Smooth muscle cell (in vitro differentiated cells): Measurements from ENCODE around the gene S100PBP. TPM values are rescaled to one million over a fixed set of nuclear protein-coding genes. Genes with fewer than 3 reads are reported as not detected.

ENCODE experiments used
- DNase-seq: peaks from one replicate; lab custom pipeline; 2025; ENCODE audit not compliant: unreplicated experiment; lab: John Stamatoyannopoulos, UW
- H2AFZ ChIP-seq: fragments of 200-600 bp; sonication (generic); 2 replicates; pipeline ENCODE4 v1.6.0; 2016; ENCODE audit warnings: antibody characterized with exemption, low read depth, mild to moderate bottlenecking
- H3F3A ChIP-seq: fragments of 200-600 bp; sonication (generic); 2 replicates; pipeline ENCODE4 v1.6.0; 2017; ENCODE audit warnings: antibody characterized with exemption, low read depth
- H3K27ac ChIP-seq: fragments of 200-600 bp; sonication (generic); 2 replicates; pipeline ENCODE4 v1.5.1; 2016; ENCODE audit warnings: low read depth, mild to moderate bottlenecking
- H3K27me3 ChIP-seq: fragments of 200-600 bp; sonication (generic); 2 replicates; pipeline ENCODE4 v1.6.1; 2016; ENCODE audit warnings: low read depth, mild to moderate bottlenecking
- H3K36me3 ChIP-seq: fragments of 200-600 bp; sonication (generic); 2 replicates; pipeline ENCODE4 v1.5.1; 2016; ENCODE audit warnings: low read depth
- H3K4me1 ChIP-seq: fragments of 200-600 bp; sonication (generic); 2 replicates; pipeline ENCODE4 v1.5.1; 2016; ENCODE audit warnings: low read depth
- H3K4me2 ChIP-seq: fragments of 200-600 bp; sonication (generic); 2 replicates; pipeline ENCODE4 v1.6.0; 2016; ENCODE audit warnings: mild to moderate bottlenecking
- H3K4me3 ChIP-seq: fragments of 200-600 bp; sonication (generic); 2 replicates; pipeline ENCODE4 v1.5.1; 2016; ENCODE audit warnings: mild to moderate bottlenecking
- H3K79me2 ChIP-seq: fragments of 200-600 bp; sonication (generic); 2 replicates; pipeline ENCODE4 v1.6.0; 2016; ENCODE audit warnings: low read depth, mild to moderate bottlenecking
- H3K9ac ChIP-seq: fragments of 200-600 bp; sonication (generic); 2 replicates; pipeline ENCODE4 v1.6.0; 2016; ENCODE audit warnings: low read depth
- H3K9me3 ChIP-seq: fragments of 200-600 bp; sonication (generic); replicated peaks from 2 replicates; pipeline ENCODE4 v1.5.1; 2016; ENCODE audit warnings: low read depth
- H4K20me1 ChIP-seq: fragments of 200-600 bp; sonication (generic); 2 replicates; pipeline ENCODE4 v1.6.0; 2016; ENCODE audit warnings: low read depth
- WGBS: methylation state at CpG from one replicate; pipeline ENCODE4 v1.1.7; 2016; ENCODE audit warnings: low lambda C conversion rate; 5-methylcytosine and 5-hydroxymethylcytosine counted together
- polyA plus RNA-seq: library from polyadenylated mRNA; unstranded; fragments of >200 nt; fragmentation: Nextera tagmentation; extraction: Ambion mirVana; gene quantifications from 2 replicates; pipeline ENCODE4 v1.2.1, GENCODE V29; 2016
- total RNA-seq: library from RNA; depleted of rRNA; stranded (reverse); fragments of >200 nt; gene quantifications from 2 replicates; pipeline ENCODE4 v1.2.3, GENCODE V29; 2014
- TF ChIP-seq, protein P1 (sequence below): fragments of 200-600 bp; sonication (generic); IDR thresholded peaks from 2 replicates; pipeline ENCODE4 v1.5.1; 2017; ENCODE audit warnings: borderline replicate concordance, mild to moderate bottlenecking, antibody characterized with exemption; ENCODE audit not compliant: insufficient read depth, poor library complexity, severe bottlenecking

Gene S100PBP
- total and polyA plus RNA-seq, 2 experiments from 2014 or later, result 22.1 to 39.1 TPM

DNA sequence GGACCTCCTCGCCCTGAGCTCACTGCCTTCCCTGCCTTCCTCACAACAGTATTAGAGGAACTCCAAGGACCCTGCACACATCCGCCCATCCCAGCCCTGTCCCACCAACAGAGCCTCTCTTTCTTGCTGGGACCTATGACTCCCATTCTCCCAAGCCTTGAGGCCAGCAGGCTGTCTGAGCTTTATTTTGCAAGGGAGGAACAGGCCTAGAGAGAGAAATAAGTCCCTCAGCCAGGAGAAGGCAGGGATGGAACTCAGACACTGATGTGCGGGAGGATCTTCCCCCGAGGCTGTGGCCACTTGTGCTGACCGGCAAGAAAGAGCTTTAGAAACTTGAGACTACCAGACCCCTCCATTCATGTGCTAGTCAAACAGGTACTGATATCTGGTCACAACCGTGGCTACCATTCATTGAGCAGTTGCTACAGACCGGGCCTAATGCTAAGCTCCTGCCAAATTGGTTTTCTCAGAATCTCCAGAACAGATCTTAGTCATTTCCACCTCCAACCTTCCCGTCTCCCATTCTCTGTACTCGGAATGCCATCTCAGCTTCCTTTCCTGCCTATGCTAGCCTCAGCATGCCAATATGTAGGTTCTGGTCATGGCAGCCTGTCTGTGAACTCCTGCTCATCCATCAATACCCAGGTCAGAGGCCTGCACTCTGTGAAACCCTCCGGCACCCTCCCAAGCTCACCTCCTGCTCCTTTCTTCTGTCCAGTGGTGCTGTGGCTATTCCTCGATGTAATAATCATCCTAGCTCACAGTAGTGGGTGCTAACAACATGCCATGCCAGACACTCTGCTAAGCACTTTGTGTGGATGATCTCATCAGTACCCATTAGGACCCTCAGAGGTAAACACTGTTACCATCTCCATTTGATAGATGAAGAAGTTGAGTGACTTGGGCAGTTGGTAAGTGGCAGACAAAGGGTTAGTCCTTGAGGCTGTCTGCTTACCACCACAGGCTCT, 79.9 kb downstream of the S100PBP start:
- no peaks in the 10 kb centered on the region for H3K9me3 ChIP-seq
- no peak overlapping the region for H3K4me3 ChIP-seq
- TF ChIP-seq, protein P1, sequence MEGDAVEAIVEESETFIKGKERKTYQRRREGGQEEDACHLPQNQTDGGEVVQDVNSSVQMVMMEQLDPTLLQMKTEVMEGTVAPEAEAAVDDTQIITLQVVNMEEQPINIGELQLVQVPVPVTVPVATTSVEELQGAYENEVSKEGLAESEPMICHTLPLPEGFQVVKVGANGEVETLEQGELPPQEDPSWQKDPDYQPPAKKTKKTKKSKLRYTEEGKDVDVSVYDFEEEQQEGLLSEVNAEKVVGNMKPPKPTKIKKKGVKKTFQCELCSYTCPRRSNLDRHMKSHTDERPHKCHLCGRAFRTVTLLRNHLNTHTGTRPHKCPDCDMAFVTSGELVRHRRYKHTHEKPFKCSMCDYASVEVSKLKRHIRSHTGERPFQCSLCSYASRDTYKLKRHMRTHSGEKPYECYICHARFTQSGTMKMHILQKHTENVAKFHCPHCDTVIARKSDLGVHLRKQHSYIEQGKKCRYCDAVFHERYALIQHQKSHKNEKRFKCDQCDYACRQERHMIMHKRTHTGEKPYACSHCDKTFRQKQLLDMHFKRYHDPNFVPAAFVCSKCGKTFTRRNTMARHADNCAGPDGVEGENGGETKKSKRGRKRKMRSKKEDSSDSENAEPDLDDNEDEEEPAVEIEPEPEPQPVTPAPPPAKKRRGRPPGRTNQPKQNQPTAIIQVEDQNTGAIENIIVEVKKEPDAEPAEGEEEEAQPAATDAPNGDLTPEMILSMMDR, result no peak

DNA sequence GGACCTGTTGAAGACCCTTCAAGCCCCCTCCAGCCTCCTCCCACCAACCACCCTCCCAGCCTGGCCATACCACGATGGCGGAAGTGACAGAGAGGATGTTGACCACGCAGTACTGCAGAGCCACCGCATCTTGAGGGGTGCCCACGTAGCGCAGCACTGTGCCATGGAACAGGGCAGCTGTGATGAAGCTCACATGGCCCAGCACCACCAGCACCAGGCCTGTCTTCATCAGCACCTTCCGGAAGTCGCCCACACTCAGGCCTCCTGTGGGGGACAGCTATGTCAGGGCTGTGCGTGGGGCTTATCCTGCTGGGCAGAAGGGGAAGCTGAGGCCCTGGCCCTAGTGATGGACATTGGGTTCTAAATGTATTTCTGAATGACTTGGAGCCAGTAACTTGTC, 80.6 kb downstream of the S100PBP start:
- no peaks in the 10 kb centered on the region for H3K36me3 ChIP-seq
- H3K9me3 ChIP-seq, result no peaks in the 10 kb centered on the region
- H3K9ac ChIP-seq, result no peak overlapping the region
- H3K27ac ChIP-seq, result no peak overlapping the region
- H3K4me2 ChIP-seq, result no peak overlapping the region
- WGBS, result 90% methylated on average over 9 of the region's 9 CpGs
- DNase-seq, result no peak
- H3K79me2 ChIP-seq, result no peaks in the 10 kb centered on the region
- H3K27me3 ChIP-seq, result no peaks in the 10 kb centered on the region
- TF ChIP-seq, protein P1, result no peak
- no peaks in the 10 kb centered on the region for H4K20me1 ChIP-seq
- no peak overlapping the region for H2AFZ ChIP-seq
- H3K4me3 ChIP-seq, result no peak overlapping the region
- H3F3A ChIP-seq, result peaks cover 6% of the 10 kb centered on the region
- peaks cover 5% of the 10 kb centered on the region for H3K4me1 ChIP-seq

More for the DNA sequence above, 79.9 kb downstream of the S100PBP start:
- 80% methylated on average over 11 of the region's 11 CpGs for WGBS
- peaks cover 4% of the 10 kb centered on the region for H3K27me3 ChIP-seq
- H3K27ac ChIP-seq, result no peak overlapping the region
- no peak for DNase-seq
- H3K9ac ChIP-seq, result no peak overlapping the region
- H3K36me3 ChIP-seq, result no peaks in the 10 kb centered on the region
- H4K20me1 ChIP-seq, result no peaks in the 10 kb centered on the region
- peaks cover 6% of the 10 kb centered on the region for H3F3A ChIP-seq
- no peak overlapping the region for H2AFZ ChIP-seq
- no peaks in the 10 kb centered on the region for H3K79me2 ChIP-seq
- no peak overlapping the region for H3K4me2 ChIP-seq
- H3K4me1 ChIP-seq, result peaks cover 5% of the 10 kb centered on the region

DNA sequence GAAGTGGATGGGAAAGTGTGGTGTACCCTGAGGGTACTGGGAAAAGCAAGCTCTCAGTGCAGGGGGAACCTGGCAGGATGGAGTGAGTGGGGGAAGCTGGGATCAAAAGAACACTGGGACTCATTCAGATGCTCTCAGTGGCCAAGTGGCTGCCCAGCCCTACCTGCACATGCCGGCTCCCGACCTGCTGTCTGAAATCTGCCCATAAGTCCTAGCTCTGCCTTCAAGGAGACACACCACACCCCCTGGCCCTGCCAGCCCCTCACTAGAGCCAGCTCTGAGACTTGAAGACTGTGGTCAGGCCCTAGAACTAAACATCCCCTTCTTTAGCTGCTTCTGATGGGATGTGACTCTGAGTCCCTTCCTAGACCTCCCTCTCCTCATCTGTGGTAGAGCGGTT, 81.5 kb downstream of the S100PBP start:
- Histone ChIP-seq H3F3A (peaks cover 6% of the 10 kb centered on the region), H3K9ac (no peak overlapping the region), H2AFZ (no peak overlapping the region), H3K9me3 (no peaks in the 10 kb centered on the region), H3K27me3 (no peaks in the 10 kb centered on the region), H3K4me2 (no peak overlapping the region), H3K4me1 (peaks cover 5% of the 10 kb centered on the region), H3K79me2 (no peaks in the 10 kb centered on the region), H3K27ac (no peak overlapping the region), H3K4me3 (no peak overlapping the region), H3K36me3 (no peaks in the 10 kb centered on the region), H4K20me1 (no peaks in the 10 kb centered on the region)
- TF ChIP-seq, protein P1, result no peak
- DNase-seq, result no peak
- 93% methylated on average over 3 of the region's 3 CpGs for WGBS
